HepG2 (cell line): ENCODE results near the gene HMCN2. TPM values are rescaled to one million over a fixed set of nuclear protein-coding genes. Genes with fewer than 3 reads are reported as not detected.
A peak's percentile ranks its signal among the peaks of the same experiment; 100 is the strongest.

Experiments used
- CHCHD3 ChIP-seq: sonication (generic); formaldehyde crosslinking; IDR thresholded peaks from 2 replicates; pipeline ENCODE4 v1.8.0; 2022; ENCODE audit warnings: mild to moderate bottlenecking, missing genetic modification reagents, moderate library complexity
- EZH2 ChIP-seq: conservative IDR thresholded peaks from 2 replicates; pipeline ENCODE4 v1.6.1; 2012; ENCODE audit warnings: mild to moderate bottlenecking, low read depth, low read length, moderate library complexity
- KLF11 ChIP-seq: IDR thresholded peaks from 2 replicates; pipeline ENCODE4 v1.6.1; 2016; ENCODE audit warnings: missing compliant biosample characterization
- KMT2A ChIP-seq: sonication (generic); formaldehyde crosslinking; IDR thresholded peaks from 2 replicates; pipeline ENCODE4 v1.4.0; 2020; ENCODE audit warnings: missing genetic modification reagents
- MEF2D ChIP-seq: sonication (generic); formaldehyde crosslinking; IDR thresholded peaks from 2 replicates; pipeline ENCODE4 v1.5.1; 2020; ENCODE audit warnings: mild to moderate bottlenecking, missing genetic modification reagents
- NKX3-1 ChIP-seq: sonication (generic); formaldehyde crosslinking; IDR thresholded peaks from 2 replicates; pipeline ENCODE4 v1.5.0; 2020; ENCODE audit warnings: missing genetic modification reagents
- PAF1 ChIP-seq: IDR thresholded peaks from 2 replicates; pipeline ENCODE4 v1.6.1; 2016; ENCODE audit warnings: missing genetic modification reagents, missing compliant biosample characterization
- PHF8 ChIP-seq: sonication (generic); formaldehyde crosslinking; IDR thresholded peaks from 2 replicates; pipeline ENCODE4 v1.5.0; 2020; ENCODE audit warnings: missing genetic modification reagents
- POLR2G ChIP-seq: fragments of 200-400 bp; formaldehyde crosslinking; IDR thresholded peaks from 2 replicates; pipeline ENCODE4 v1.6.1; 2018; ENCODE audit warnings: mild to moderate bottlenecking, low read depth, low read length, moderate library complexity
- RBFOX2 ChIP-seq: fragments of 200-400 bp; formaldehyde crosslinking; IDR thresholded peaks from 2 replicates; pipeline ENCODE4 v1.6.1; 2017; ENCODE audit warnings: low read depth, mild to moderate bottlenecking, low read length
- SALL2 ChIP-seq: sonication (generic); formaldehyde crosslinking; IDR thresholded peaks from 2 replicates; pipeline ENCODE4 v1.8.1; 2023; ENCODE audit warnings: mild to moderate bottlenecking, missing genetic modification reagents, inconsistent platforms
- ZNF224 ChIP-seq: sonication (generic); formaldehyde crosslinking; IDR thresholded peaks from 2 replicates; pipeline ENCODE4 v1.5.0; 2020; ENCODE audit warnings: mild to moderate bottlenecking, missing genetic modification reagents
- ZNF367 ChIP-seq: sonication (generic); formaldehyde crosslinking; IDR thresholded peaks from 2 replicates; pipeline ENCODE4 v1.4.0; 2020; ENCODE audit warnings: missing genetic modification reagents, borderline replicate concordance
- ZNF615 ChIP-seq: sonication (generic); formaldehyde crosslinking; IDR thresholded peaks from 2 replicates; pipeline ENCODE4 v1.5.0; 2020; ENCODE audit warnings: mild to moderate bottlenecking, missing genetic modification reagents, borderline replicate concordance
- ZNF720 ChIP-seq: sonication (generic); formaldehyde crosslinking; IDR thresholded peaks from 2 replicates; pipeline ENCODE4 v1.4.0; 2020; ENCODE audit warnings: missing genetic modification reagents
- ZNF747 ChIP-seq: sonication (generic); formaldehyde crosslinking; IDR thresholded peaks from 2 replicates; pipeline ENCODE4 v1.8.1; 2023; ENCODE audit warnings: missing genetic modification reagents, mild to moderate bottlenecking, borderline replicate concordance
- ZNF83 ChIP-seq: sonication (generic); formaldehyde crosslinking; IDR thresholded peaks from 2 replicates; pipeline ENCODE4 v1.4.0; 2020; ENCODE audit warnings: missing genetic modification reagents, mild to moderate bottlenecking, borderline replicate concordance
- ZNF883 ChIP-seq: sonication (generic); formaldehyde crosslinking; IDR thresholded peaks from 2 replicates; pipeline ENCODE4 v1.5.1; 2020; ENCODE audit warnings: mild to moderate bottlenecking, missing genetic modification reagents; ENCODE audit errors: not compliant biosample characterization
- ZSCAN22 ChIP-seq: sonication (generic); formaldehyde crosslinking; IDR thresholded peaks from 2 replicates; pipeline ENCODE4 v1.4.0; 2020; ENCODE audit warnings: mild to moderate bottlenecking, missing genetic modification reagents
- polyA plus RNA-seq, 8 experiments: library from polyadenylated mRNA; depleted of rRNA in 3 of 8; stranded (reverse) in 7 of 8; unstranded in 1 of 8; fragments of >200 nt; fragmentation: Illumina TruSeq in 4 of 8; extraction: Trizol in 4 of 8; gene quantifications; 2 replicates each; pipeline versions ENCODE4 v1.2.1 to v1.2.3, GENCODE V29; 2011 to 2016; ENCODE audit warnings: low read depth in 4 of 8, missing spikeins in 1 of 8, mixed read lengths in 1 of 8; ENCODE audit not compliant: insufficient read depth in 1 of 8
- total RNA-seq, 5 experiments: library from RNA; depleted of rRNA; stranded (reverse); fragments of >200 nt; fragmentation: Illumina TruSeq; extraction: Trizol; gene quantifications; 2 replicates each; pipeline ENCODE4 v1.2.3, GENCODE V29; 2016; ENCODE audit warnings: low read depth in 1 of 5
- TF ChIP-seq, protein P1 (sequence below): sonication (generic); formaldehyde crosslinking; IDR thresholded peaks from 2 replicates; pipeline ENCODE4 v1.4.0; 2020; ENCODE audit warnings: missing genetic modification reagents
- TF ChIP-seq, protein P2 (sequence below): IDR thresholded peaks from 2 replicates; pipeline ENCODE4 v1.6.1; 2016; ENCODE audit warnings: mild to moderate bottlenecking, missing biosample characterization, missing genetic modification reagents
- TF ChIP-seq, protein P3 (sequence below): sonication (generic); formaldehyde crosslinking; IDR thresholded peaks from 2 replicates; pipeline ENCODE4 v1.4.0; 2020; ENCODE audit warnings: missing genetic modification reagents
- TF ChIP-seq, protein P4 (sequence below): sonication (generic); formaldehyde crosslinking; IDR thresholded peaks from 2 replicates; pipeline ENCODE4 v1.9.0; 2022; ENCODE audit warnings: low read depth, missing genetic modification reagents
- TF ChIP-seq, protein P5 (sequence below): sonication (generic); formaldehyde crosslinking; conservative IDR thresholded peaks from 2 replicates; pipeline ENCODE4 v1.8.0; 2022; ENCODE audit warnings: low read depth, missing genetic modification reagents

HMCN2 gene
- total and polyA plus RNA-seq, 2 of the 13 experiments (the other 11 are each of a cell fraction or from before 2014, with no cell fraction given): 0.09 TPM; not detected in 1

DNA sequence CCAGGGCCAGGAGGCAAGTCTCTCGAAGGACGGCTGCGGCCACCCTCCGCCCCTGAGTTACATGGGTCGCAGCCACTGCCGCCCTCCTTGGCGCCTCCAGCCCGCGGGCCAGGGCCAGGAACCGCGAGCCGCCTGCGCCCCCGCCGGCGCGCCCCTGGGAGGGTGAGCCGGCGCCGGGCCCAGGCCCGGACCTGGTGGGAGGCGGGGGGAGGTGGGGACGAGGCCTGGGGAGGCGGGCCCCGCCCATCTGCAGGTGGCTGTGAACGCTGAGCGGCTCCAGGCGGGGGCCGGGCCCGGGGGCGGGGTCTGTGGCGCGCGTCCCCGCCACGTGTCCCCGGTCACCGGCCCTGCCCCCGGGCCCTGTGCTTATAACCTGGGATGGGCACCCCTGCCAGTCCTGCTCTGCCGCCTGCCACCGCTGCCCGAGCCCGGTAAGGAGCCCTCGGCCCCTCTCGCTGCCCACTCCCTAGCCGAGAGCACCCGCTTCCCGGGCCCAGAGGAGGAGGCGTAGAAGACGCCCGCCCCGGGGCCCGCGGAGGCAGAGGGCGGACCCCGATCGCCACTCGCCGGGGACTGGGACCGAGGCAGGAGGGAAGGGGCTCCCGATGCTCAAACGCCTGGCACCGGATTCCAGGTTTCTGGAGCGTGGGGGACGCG lies 179.1 kb downstream of the HMCN2 start, which contains the start of gene ASS1 (continued):
- TF ChIP-seq ZNF883 (CRISPR knock-in tag): no peak
- no peak for TF ChIP-seq NKX3-1 (CRISPR knock-in tag)
- TF ChIP-seq KMT2A (CRISPR knock-in tag): no peak
- TF ChIP-seq ZNF224: no peak
- no peak for TF ChIP-seq ZNF720 (CRISPR knock-in tag)
- no peak for TF ChIP-seq ZNF747
- no peak for TF ChIP-seq ZNF367 (CRISPR knock-in tag)
- TF ChIP-seq MEF2D (CRISPR knock-in tag): no peak
- TF ChIP-seq, protein P1, sequence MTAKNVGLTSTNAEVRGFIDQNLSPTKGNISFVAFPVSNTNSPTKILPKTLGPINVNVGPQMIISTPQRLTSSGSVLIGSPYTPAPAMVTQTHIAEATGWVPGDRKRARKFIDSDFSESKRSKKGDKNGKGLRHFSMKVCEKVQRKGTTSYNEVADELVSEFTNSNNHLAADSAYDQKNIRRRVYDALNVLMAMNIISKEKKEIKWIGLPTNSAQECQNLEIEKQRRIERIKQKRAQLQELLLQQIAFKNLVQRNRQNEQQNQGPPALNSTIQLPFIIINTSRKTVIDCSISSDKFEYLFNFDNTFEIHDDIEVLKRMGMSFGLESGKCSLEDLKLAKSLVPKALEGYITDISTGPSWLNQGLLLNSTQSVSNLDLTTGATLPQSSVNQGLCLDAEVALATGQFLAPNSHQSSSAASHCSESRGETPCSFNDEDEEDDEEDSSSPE (CRISPR knock-in tag): 0 out of 2 replicates have a peak, but pooled peaks have one; percentile 24
- peak; percentile 31; the same call in 1 of the 2 replicates for TF ChIP-seq POLR2G
- no peak for TF ChIP-seq CHCHD3 (CRISPR knock-in tag)
- no peak for TF ChIP-seq ZSCAN22
- TF ChIP-seq, protein P2, sequence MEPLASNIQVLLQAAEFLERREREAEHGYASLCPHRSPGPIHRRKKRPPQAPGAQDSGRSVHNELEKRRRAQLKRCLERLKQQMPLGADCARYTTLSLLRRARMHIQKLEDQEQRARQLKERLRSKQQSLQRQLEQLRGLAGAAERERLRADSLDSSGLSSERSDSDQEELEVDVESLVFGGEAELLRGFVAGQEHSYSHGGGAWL: no peak
- TF ChIP-seq, protein P3, sequence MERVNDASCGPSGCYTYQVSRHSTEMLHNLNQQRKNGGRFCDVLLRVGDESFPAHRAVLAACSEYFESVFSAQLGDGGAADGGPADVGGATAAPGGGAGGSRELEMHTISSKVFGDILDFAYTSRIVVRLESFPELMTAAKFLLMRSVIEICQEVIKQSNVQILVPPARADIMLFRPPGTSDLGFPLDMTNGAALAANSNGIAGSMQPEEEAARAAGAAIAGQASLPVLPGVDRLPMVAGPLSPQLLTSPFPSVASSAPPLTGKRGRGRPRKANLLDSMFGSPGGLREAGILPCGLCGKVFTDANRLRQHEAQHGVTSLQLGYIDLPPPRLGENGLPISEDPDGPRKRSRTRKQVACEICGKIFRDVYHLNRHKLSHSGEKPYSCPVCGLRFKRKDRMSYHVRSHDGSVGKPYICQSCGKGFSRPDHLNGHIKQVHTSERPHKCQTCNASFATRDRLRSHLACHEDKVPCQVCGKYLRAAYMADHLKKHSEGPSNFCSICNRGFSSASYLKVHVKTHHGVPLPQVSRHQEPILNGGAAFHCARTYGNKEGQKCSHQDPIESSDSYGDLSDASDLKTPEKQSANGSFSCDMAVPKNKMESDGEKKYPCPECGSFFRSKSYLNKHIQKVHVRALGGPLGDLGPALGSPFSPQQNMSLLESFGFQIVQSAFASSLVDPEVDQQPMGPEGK (CRISPR knock-in tag): peak; percentile 68
- no peak for TF ChIP-seq KLF11
- TF ChIP-seq RBFOX2: peak; percentile 82
- no peak for TF ChIP-seq ZNF83
- TF ChIP-seq SALL2 (CRISPR knock-in tag): no peak
- TF ChIP-seq, protein P4, sequence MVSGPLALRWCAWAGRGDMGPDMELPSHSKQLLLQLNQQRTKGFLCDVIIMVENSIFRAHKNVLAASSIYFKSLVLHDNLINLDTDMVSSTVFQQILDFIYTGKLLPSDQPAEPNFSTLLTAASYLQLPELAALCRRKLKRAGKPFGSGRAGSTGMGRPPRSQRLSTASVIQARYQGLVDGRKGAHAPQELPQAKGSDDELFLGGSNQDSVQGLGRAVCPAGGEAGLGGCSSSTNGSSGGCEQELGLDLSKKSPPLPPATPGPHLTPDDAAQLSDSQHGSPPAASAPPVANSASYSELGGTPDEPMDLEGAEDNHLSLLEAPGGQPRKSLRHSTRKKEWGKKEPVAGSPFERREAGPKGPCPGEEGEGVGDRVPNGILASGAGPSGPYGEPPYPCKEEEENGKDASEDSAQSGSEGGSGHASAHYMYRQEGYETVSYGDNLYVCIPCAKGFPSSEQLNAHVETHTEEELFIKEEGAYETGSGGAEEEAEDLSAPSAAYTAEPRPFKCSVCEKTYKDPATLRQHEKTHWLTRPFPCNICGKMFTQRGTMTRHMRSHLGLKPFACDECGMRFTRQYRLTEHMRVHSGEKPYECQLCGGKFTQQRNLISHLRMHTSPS (CRISPR knock-in tag): peak; percentile 58
- no peak for TF ChIP-seq ZNF615
- TF ChIP-seq, protein P5, sequence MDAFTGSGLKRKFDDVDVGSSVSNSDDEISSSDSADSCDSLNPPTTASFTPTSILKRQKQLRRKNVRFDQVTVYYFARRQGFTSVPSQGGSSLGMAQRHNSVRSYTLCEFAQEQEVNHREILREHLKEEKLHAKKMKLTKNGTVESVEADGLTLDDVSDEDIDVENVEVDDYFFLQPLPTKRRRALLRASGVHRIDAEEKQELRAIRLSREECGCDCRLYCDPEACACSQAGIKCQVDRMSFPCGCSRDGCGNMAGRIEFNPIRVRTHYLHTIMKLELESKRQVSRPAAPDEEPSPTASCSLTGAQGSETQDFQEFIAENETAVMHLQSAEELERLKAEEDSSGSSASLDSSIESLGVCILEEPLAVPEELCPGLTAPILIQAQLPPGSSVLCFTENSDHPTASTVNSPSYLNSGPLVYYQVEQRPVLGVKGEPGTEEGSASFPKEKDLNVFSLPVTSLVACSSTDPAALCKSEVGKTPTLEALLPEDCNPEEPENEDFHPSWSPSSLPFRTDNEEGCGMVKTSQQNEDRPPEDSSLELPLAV (CRISPR knock-in tag): no peak
- TF ChIP-seq EZH2: no peak
- no peak for TF ChIP-seq PAF1
- TF ChIP-seq PHF8 (CRISPR knock-in tag): peak; percentile 58; the same call in 1 of the 2 replicates
